Neural cell (in vitro differentiated cells): Measurements from ENCODE around the gene OR2T35. TPM values are rescaled to one million over a fixed set of nuclear protein-coding genes. Genes with fewer than 3 reads are reported as not detected.

Source experiments
- H2AFZ ChIP-seq: fragments of 200-600, 300-800 bp; sonication (generic), shearing (Covaris generic); 2 replicates; pipeline ENCODE4 v1.6.0; 2014; ENCODE audit warnings: low read depth, mild to moderate bottlenecking, antibody characterized with exemption, low read length, moderate library complexity
- H3F3A ChIP-seq: fragments of 200-600 bp; shearing (Covaris generic); 2 replicates; pipeline ENCODE4 v1.6.1; 2016; ENCODE audit warnings: mild to moderate bottlenecking, moderate library complexity, mixed read lengths, antibody characterized with exemption, low read length; ENCODE audit not compliant: insufficient read depth, poor library complexity, severe bottlenecking
- H3K27ac ChIP-seq: fragments of 200-600, 300-800 bp; sonication (generic), shearing (Covaris generic); 2 replicates; pipeline ENCODE4 v1.5.1; 2014; ENCODE audit warnings: mild to moderate bottlenecking, low read length, moderate library complexity
- H3K27me3 ChIP-seq: fragments of 300-800, 200-600 bp; sonication (generic), shearing (Covaris generic); 2 replicates; pipeline ENCODE4 v1.6.0; 2014; ENCODE audit warnings: mild to moderate bottlenecking, low read depth, low read length, moderate library complexity; ENCODE audit not compliant: insufficient read depth
- H3K36me3 ChIP-seq: fragments of 300-800, 200-600 bp; sonication (generic), shearing (Covaris generic); 2 replicates; pipeline ENCODE4 v1.5.1; 2014; ENCODE audit warnings: mild to moderate bottlenecking, antibody characterized with exemption, low read length, moderate library complexity; ENCODE audit not compliant: insufficient read depth
- H3K4me2 ChIP-seq: fragments of 300-800, 200-600 bp; sonication (generic), shearing (Covaris generic); 2 replicates; pipeline ENCODE4 v1.6.0; 2014; ENCODE audit warnings: mild to moderate bottlenecking, low read length
- H3K4me3 ChIP-seq: fragments of 300-800, 200-600 bp; sonication (generic), shearing (Covaris generic); 2 replicates; pipeline ENCODE4 v1.5.1; 2014; ENCODE audit warnings: mild to moderate bottlenecking, low read length, moderate library complexity
- H3K79me2 ChIP-seq: fragments of 200-600 bp; shearing (Covaris generic); replicated peaks from 2 replicates; pipeline ENCODE4 v1.6.0; 2014; ENCODE audit warnings: mild to moderate bottlenecking, low read length, moderate library complexity; ENCODE audit not compliant: insufficient read depth
- H3K9ac ChIP-seq: fragments of 300-800, 200-600 bp; sonication (generic), shearing (Covaris generic); 2 replicates; pipeline ENCODE4 v1.6.1; 2016; ENCODE audit warnings: mild to moderate bottlenecking, low read length, mixed read lengths
- H3K9me2 ChIP-seq: fragments of 200-600 bp; shearing (Covaris generic); 2 replicates; pipeline ENCODE4 v1.6.1; 2016; ENCODE audit warnings: mild to moderate bottlenecking, low read length, mixed read lengths; ENCODE audit not compliant: insufficient read depth
- H3K9me3 ChIP-seq: fragments of 200-600, 300-800 bp; sonication (generic), shearing (Covaris generic); 2 replicates; pipeline ENCODE4 v1.6.1; 2016; ENCODE audit warnings: mild to moderate bottlenecking, mixed run types, low read length, moderate library complexity, mixed read lengths
- H4K20me1 ChIP-seq: fragments of 200-600 bp; shearing (Covaris generic); 2 replicates; pipeline ENCODE4 v1.6.1; 2016; ENCODE audit warnings: mild to moderate bottlenecking, mixed run types; ENCODE audit not compliant: insufficient read depth
- CTCF ChIP-seq: fragments of 450-650 bp; IDR thresholded peaks from 2 replicates; pipeline ENCODE4 v1.5.1; 2014; ENCODE audit warnings: antibody characterized with exemption, mild to moderate bottlenecking, moderate library complexity; ENCODE audit not compliant: poor library complexity, severe bottlenecking
- EP300 ChIP-seq: fragments of 450-650 bp; conservative IDR thresholded peaks from 2 replicates; pipeline ENCODE4 v1.6.1; 2014; ENCODE audit warnings: antibody characterized with exemption, mild to moderate bottlenecking, moderate library complexity; ENCODE audit not compliant: poor library complexity, severe bottlenecking
- EZH2 ChIP-seq: fragments of 200-600, 300-800 bp; shearing (Covaris generic), sonication (generic); IDR thresholded peaks from 2 replicates; pipeline ENCODE4 v1.6.1; 2014; ENCODE audit warnings: antibody characterized with exemption, low read length, borderline replicate concordance, mild to moderate bottlenecking; ENCODE audit not compliant: insufficient read depth, poor library complexity, severe bottlenecking
- MXI1 ChIP-seq: fragments of 450-650 bp; conservative IDR thresholded peaks from 2 replicates; pipeline ENCODE4 v1.6.1; 2014; ENCODE audit warnings: antibody characterized with exemption, mild to moderate bottlenecking; ENCODE audit not compliant: poor library complexity, severe bottlenecking
- POLR2AphosphoS5 ChIP-seq: IDR thresholded peaks from 2 replicates; pipeline ENCODE4 v1.6.1; 2012
- RAD21 ChIP-seq: fragments of 450-650 bp; conservative IDR thresholded peaks from 2 replicates; pipeline ENCODE4 v1.6.1; 2014; ENCODE audit warnings: antibody characterized with exemption, mild to moderate bottlenecking, moderate library complexity
- SMC3 ChIP-seq: fragments of 450-650 bp; conservative IDR thresholded peaks from 2 replicates; pipeline ENCODE4 v1.6.1; 2014; ENCODE audit warnings: antibody characterized with exemption, mild to moderate bottlenecking, moderate library complexity; ENCODE audit not compliant: poor library complexity
- TAF1 ChIP-seq: IDR thresholded peaks from 2 replicates; pipeline ENCODE4 v1.6.1; 2012; ENCODE audit warnings: low read depth
- polyA plus RNA-seq: library from polyadenylated mRNA; depleted of rRNA; stranded (reverse); fragments of >200 nt; gene quantifications from 2 replicates; pipeline ENCODE4 v1.2.3, GENCODE V29; 2014
- TF ChIP-seq, protein P1 (sequence below): IDR thresholded peaks from 2 replicates; pipeline ENCODE4 v1.6.1; 2012; ENCODE audit warnings: borderline replicate concordance

OR2T35 gene
- polyA plus RNA-seq, 1 donor from 2014 or later, result not detected

DNA sequence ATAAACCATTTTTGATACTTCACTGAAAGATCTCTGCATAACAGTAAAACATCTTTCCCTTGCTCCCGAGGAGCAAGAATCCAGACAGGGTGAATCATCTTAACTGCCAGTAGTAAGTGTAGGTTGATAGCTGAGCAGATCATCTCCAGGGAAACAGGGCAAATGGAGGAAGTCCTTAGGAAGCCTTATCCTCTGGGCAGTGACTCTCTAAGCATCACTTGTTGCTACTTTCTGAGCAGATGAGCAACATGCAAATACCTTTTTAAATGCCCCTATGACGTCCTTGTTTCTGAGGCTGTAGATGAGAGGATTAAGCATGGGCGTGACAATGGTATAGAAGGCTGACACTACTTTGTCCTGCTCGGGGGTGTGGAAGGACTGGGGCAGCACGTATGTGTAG, 19.1 kb downstream of the OR2T35 start:
- Histone ChIP-seq H3K36me3 (no peaks in the 10 kb centered on the region), H3K4me3 (no peak overlapping the region), H3K27ac (no peak overlapping the region), H3K4me2 (no peak overlapping the region), H3K9me3 (peaks cover 6% of the 10 kb centered on the region), H3K9me2 (no peaks in the 10 kb centered on the region), H2AFZ (no peak overlapping the region), H3K9ac (no peak overlapping the region), H3K79me2 (no peaks in the 10 kb centered on the region), H3K27me3 (no peaks in the 10 kb centered on the region), H3F3A (no peaks in the 10 kb centered on the region), H4K20me1 (no peaks in the 10 kb centered on the region)
- no peak for TF ChIP-seq POLR2AphosphoS5
- no peak for TF ChIP-seq EP300
- no peak for TF ChIP-seq TAF1
- TF ChIP-seq EZH2, result no peak
- TF ChIP-seq RAD21, result no peak
- no peak for TF ChIP-seq MXI1
- TF ChIP-seq CTCF, result no peak
- TF ChIP-seq, protein P1, sequence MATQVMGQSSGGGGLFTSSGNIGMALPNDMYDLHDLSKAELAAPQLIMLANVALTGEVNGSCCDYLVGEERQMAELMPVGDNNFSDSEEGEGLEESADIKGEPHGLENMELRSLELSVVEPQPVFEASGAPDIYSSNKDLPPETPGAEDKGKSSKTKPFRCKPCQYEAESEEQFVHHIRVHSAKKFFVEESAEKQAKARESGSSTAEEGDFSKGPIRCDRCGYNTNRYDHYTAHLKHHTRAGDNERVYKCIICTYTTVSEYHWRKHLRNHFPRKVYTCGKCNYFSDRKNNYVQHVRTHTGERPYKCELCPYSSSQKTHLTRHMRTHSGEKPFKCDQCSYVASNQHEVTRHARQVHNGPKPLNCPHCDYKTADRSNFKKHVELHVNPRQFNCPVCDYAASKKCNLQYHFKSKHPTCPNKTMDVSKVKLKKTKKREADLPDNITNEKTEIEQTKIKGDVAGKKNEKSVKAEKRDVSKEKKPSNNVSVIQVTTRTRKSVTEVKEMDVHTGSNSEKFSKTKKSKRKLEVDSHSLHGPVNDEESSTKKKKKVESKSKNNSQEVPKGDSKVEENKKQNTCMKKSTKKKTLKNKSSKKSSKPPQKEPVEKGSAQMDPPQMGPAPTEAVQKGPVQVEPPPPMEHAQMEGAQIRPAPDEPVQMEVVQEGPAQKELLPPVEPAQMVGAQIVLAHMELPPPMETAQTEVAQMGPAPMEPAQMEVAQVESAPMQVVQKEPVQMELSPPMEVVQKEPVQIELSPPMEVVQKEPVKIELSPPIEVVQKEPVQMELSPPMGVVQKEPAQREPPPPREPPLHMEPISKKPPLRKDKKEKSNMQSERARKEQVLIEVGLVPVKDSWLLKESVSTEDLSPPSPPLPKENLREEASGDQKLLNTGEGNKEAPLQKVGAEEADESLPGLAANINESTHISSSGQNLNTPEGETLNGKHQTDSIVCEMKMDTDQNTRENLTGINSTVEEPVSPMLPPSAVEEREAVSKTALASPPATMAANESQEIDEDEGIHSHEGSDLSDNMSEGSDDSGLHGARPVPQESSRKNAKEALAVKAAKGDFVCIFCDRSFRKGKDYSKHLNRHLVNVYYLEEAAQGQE, result no peak

- no peak overlapping the region for H3K9ac ChIP-seq
Observed at GRCh38 chr1:248625166-248625565, 19.9 kb downstream of the OR2T35 start.

More at GRCh38 chr1:248625166-248625565, 19.9 kb downstream of the OR2T35 start:
- Histone ChIP-seq H3K79me2 (no peaks in the 10 kb centered on the region), H3K27ac (no peak overlapping the region), H2AFZ (no peak overlapping the region), H3K36me3 (no peaks in the 10 kb centered on the region), H3K27me3 (no peaks in the 10 kb centered on the region), H3K4me3 (no peak overlapping the region), H3F3A (no peaks in the 10 kb centered on the region), H3K9me2 (no peaks in the 10 kb centered on the region), H4K20me1 (no peaks in the 10 kb centered on the region), H3K4me2 (no peak overlapping the region), H3K9me3 (peaks cover 6% of the 10 kb centered on the region)
- TF ChIP-seq CTCF (no peak), SMC3 (no peak), EP300 (no peak), RAD21 (no peak), EZH2 (no peak), MXI1 (no peak), TAF1 (no peak)
